Kidney (tissue), 14 donors: ENCODE results near the gene PLD1. TPM values are rescaled to one million over a fixed set of nuclear protein-coding genes. Genes with fewer than 3 reads are reported as not detected.

Source experiments
- DNase-seq, 5 donors: peaks; one replicate each; pipeline ENCODE4 v3.0.0-alpha.2; 2013 to 2020
- FAIRE-seq: peaks from 2 replicates; lab custom pipeline; 2012; peaks lifted over from hg19 to GRCh38; lab: Jason Lieb, UNC
- H3K27ac ChIP-seq, 2 donors: one replicate each; pipeline ENCODE4 v1.7.0; 2013; ENCODE audit warnings: low read depth in 2 of 2, low read length in 2 of 2, inconsistent platforms in 1 of 2
- H3K27me3 ChIP-seq: one replicate; pipeline ENCODE4 v1.7.1; 2013; ENCODE audit warnings: low read length, inconsistent platforms; ENCODE audit not compliant: control insufficient read depth, insufficient read depth
- H3K36me3 ChIP-seq, 3 donors: one replicate each; pipeline versions ENCODE4 v1.7.0 to v1.7.1; 2013; ENCODE audit warnings: low read length in 3 of 3, control low read depth in 1 of 3, inconsistent platforms in 1 of 3; ENCODE audit not compliant: insufficient read depth in 3 of 3, control insufficient read depth in 2 of 3
- H3K4me1 ChIP-seq, 3 donors: one replicate each; pipeline versions ENCODE4 v1.7.0 to v1.7.1; 2013; ENCODE audit warnings: low read length in 3 of 3, inconsistent platforms in 1 of 3, low read depth in 1 of 3; ENCODE audit not compliant: control insufficient read depth in 2 of 3, insufficient read depth in 2 of 3
- H3K4me3 ChIP-seq, 3 donors: one replicate each; pipeline versions ENCODE4 v1.7.0 to v1.8.1; 2013; ENCODE audit warnings: low read length in 3 of 3, control low read depth in 1 of 3, inconsistent platforms in 1 of 3
- H3K9ac ChIP-seq, 3 donors: one replicate each; pipeline versions ENCODE4 v1.7.0 to v1.7.1; 2013; ENCODE audit warnings: low read length in 3 of 3, control low read depth in 1 of 3, inconsistent platforms in 1 of 3
- H3K9me3 ChIP-seq, 3 donors: one replicate each; pipeline versions ENCODE4 v1.7.0 to v1.7.1; 2013; ENCODE audit warnings: low read length in 3 of 3, control low read depth in 1 of 3, inconsistent platforms in 1 of 3; ENCODE audit not compliant: control insufficient read depth in 2 of 3, insufficient read depth in 1 of 3
- CTCF ChIP-seq: IDR thresholded peaks from 3 replicates; pipeline ENCODE4 v1.5.1; 2012; ENCODE audit warnings: mild to moderate bottlenecking, moderate library complexity, borderline replicate concordance; ENCODE audit not compliant: insufficient read depth; ENCODE audit errors: extremely low read depth
- intact Hi-C: fragments of 100-400 bp; cut with DNase I; formaldehyde crosslinking; loops from one replicate; pipeline ENCODE4 v1.11.1; 2022
- polyA plus RNA-seq: library from polyadenylated mRNA; stranded (reverse); fragments of 350-450 nt; fragmentation: Illumina TruSeq; extraction: RNeasy Lipid Tissue Mini Kit (QIAGEN cat#74804); gene quantifications from one replicate; pipeline ENCODE4 v1.2.3, GENCODE V29; 2014; ENCODE audit warnings: low read depth, low replicate concordance; ENCODE audit not compliant: insufficient read depth
- total RNA-seq: library from RNA; stranded (reverse); fragmentation: NEBNext Ultra II Directional; extraction: Animal tissue kit (Norgen Biotek cat#: 25700); gene quantifications from one replicate; pipeline ENCODE4 v1.2.1, GENCODE V29; 2021
- donor health status: control.
- donor health status: control.
- donor health status: control.
- donor health status: control.
- donor health status: control.
- donor health status: DM: yes; HTN: yes; CAD: no.
- donor health status: Normal renal cell carcinoma (clear cell type).

Gene PLD1
- total and polyA plus RNA-seq, 2 donors from 2014 or later = 11.2 to 24.3 TPM

GRCh38 chr3:171711461-171712170, 98.7 kb downstream of the PLD1 start:
- intact Hi-C loops = no loop called here
- no peaks in the 10 kb centered on the region for H3K4me1 ChIP-seq
- no peak for FAIRE-seq
- H3K27me3 ChIP-seq = no peaks in the 10 kb centered on the region
- H3K36me3 ChIP-seq = no peaks in the 10 kb centered on the region
- H3K9ac ChIP-seq = no peak overlapping the region
- H3K4me3 ChIP-seq = no peak overlapping the region
- H3K27ac ChIP-seq = no peak overlapping the region
- no peak for DNase-seq
- TF ChIP-seq CTCF = no peak
- H3K9me3 ChIP-seq = no peaks in the 10 kb centered on the region

DNA sequence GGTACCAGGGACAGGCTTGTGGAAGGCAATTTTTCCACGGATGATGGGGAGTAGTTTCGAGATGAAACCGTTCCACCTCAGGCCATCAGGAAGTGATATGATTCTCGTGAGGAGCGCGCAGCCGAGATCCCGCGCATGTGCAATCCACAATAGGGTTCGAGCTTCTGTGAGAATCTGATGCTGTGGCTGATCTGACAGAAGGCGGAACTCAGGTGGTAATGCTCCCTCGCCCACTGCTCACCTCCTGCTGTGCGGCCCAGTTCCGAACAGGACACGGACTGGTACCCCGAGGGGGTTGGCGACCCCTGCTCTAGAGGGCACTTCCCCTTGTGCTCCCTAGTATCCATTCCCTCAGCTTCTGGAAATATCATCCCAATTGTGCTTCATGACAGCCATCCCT, 99.9 kb downstream of the PLD1 start:
- peak in 1 of 5 donors; percentile 60 for DNase-seq
- intact Hi-C loops = no loop called here
- no peak for TF ChIP-seq CTCF

DNA sequence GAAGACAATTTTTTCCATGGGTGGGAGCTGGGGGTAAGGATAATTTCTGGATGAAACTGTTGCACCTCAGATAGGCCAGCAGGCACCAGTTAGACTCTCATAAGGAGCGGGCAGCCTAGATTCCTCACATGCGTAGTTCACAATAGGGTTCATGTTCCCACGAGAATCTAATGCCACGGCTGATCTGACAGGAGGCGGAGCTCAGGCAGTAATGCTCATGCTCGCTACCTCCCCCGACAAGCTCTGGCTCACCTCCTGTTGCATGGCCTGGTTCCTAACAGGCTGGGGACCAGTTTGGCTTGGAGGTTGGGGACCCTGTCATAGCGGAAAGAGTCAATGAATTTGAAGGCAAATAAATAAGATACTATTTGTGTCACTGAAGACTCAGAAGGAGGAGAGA, 105.5 kb downstream of the PLD1 start:
- TF ChIP-seq CTCF = no peak
- Histone ChIP-seq H3K4me1 (no peaks in the 10 kb centered on the region), H3K27ac (no peak overlapping the region), H3K4me3 (no peak overlapping the region), H3K36me3 (no peaks in the 10 kb centered on the region), H3K27me3 (no peaks in the 10 kb centered on the region), H3K9ac (no peak overlapping the region), H3K9me3 (no peaks in the 10 kb centered on the region)
- FAIRE-seq = no peak
- peak in 1 of 5 donors; percentile 35 for DNase-seq
- intact Hi-C loops = no loop called here

More for the DNA sequence above, 99.9 kb downstream of the PLD1 start:
- no peak for FAIRE-seq
- Histone ChIP-seq H3K9me3 (no peaks in the 10 kb centered on the region), H3K27me3 (no peaks in the 10 kb centered on the region), H3K4me3 (no peak overlapping the region), H3K4me1 (no peaks in the 10 kb centered on the region), H3K9ac (no peak overlapping the region), H3K27ac (no peak overlapping the region), H3K36me3 (no peaks in the 10 kb centered on the region)
